Measurements from ENCODE around the gene ZNF518A.

DNA sequence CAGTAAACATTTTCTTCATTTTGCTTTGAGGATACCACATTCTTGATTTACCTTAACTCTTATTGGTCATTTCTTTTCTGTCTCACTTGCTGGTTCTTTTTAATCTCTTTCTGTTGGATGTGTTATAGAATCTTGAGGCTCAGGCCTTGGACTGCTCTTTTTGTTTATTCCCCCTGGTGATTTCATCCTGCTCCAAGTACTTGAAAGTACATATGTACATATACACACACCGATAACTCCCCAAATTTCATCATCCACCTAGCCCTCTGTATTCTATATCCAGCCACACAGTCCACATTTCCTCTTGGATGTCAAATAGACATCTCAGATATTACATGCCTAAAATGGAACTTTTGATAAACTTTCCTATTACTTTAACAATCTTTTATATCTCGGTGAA lies 7.5 kb downstream of the ZNF518A start:
- TF ChIP-seq, protein P1, sequence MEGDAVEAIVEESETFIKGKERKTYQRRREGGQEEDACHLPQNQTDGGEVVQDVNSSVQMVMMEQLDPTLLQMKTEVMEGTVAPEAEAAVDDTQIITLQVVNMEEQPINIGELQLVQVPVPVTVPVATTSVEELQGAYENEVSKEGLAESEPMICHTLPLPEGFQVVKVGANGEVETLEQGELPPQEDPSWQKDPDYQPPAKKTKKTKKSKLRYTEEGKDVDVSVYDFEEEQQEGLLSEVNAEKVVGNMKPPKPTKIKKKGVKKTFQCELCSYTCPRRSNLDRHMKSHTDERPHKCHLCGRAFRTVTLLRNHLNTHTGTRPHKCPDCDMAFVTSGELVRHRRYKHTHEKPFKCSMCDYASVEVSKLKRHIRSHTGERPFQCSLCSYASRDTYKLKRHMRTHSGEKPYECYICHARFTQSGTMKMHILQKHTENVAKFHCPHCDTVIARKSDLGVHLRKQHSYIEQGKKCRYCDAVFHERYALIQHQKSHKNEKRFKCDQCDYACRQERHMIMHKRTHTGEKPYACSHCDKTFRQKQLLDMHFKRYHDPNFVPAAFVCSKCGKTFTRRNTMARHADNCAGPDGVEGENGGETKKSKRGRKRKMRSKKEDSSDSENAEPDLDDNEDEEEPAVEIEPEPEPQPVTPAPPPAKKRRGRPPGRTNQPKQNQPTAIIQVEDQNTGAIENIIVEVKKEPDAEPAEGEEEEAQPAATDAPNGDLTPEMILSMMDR (IDR thresholded peaks at IDR 0.05; ENCODE audit: low read length) = no peak
- no peak for TF ChIP-seq EZH2phosphoT487 (IDR thresholded peaks at IDR 0.05; ENCODE audit: low read length)

Measured in MM.1S (cell line).